GM18508 (cell line): ENCODE data around the gene PIM2.

ENCODE experiments used
- ATAC-seq: cut with Tn5 transposase; IDR thresholded peaks from one replicate; pipeline ENCODE4 v1.9.1; 2021; ENCODE audit warnings: moderate number of reproducible peaks; ENCODE audit not compliant: insufficient read depth, unreplicated experiment

PIM2 gene

DNA sequence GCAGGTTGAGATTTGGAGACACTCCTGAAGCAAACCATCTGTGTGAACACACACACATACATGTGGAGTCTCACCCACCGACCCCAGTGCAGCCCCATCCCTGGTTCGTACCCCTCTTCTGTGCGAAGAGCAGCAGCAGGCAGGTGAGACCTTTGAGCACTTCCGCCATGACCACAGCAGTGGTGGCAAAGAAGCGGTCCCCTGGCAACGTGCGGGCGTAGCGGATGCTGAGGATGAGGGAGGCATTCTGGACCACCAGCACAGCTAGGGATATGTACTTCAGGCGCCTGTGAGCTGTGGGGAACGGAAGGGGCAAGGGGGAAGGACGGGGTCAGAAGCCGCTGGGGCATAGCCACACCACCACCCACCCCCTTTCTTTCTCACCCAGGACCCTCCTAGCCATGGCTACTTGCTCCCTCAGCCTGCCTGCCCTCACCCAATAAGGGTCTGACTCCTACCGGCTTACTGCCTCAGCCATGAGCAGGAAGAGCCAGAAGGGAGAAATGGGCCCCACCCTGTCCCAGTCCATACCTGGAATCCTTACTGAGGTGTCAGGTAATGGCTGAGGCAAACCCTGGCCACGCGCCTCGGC lies 9.0 kb downstream of the PIM2 start:
- ATAC-seq = no peak

DNA sequence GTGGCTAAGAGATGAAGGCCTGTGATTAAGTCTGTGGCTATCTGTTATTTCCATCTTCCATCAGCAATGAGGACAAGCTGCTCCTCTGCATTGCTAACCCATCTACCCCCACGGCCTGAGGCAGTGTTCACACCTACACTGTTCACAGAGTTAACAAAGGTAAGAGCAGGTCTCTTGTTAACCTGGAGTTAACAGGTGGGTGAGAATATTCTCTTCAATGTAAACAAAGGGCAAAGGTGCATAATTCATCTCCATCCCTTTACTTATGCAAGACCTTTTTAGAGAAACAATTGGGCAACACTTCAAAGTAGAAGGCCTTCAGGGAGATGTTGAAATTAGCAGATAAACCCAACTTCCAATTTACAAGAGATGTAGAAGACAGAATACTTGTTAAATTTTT lies 10.2 kb downstream of the PIM2 start:
- ATAC-seq = no peak

DNA sequence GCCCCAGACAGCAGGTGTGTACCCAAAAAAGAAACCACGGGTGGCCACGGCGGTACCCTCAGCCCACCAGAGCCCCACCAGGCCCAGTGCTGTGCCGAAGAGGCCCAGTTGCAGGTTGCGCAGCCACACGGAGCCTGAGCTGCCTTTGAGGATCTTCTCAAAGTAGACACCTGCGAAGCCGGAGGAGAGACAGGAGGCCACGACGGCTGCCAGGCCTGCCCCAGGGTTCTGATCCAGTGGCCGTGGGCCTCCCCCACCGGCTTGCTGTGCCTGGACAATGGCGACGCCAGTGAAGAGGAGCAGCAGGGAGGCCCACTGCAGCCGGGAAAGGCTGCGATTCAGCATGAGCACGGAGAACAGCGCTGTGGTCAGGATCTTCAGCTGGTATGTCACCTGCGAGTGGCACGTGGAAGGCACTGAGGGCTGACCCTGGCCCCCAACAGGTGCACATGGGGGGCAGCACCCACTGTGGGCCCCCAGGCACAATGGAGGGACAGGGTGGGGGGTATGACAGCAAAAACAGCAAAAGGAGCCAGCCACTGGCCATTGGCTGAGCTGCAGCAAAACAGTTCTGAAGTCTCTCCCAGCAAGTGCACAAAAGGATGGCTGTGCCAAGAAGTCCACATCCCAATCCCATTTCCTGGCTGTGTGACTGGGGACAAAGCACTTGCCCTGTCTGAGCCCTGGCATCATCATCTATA lies 13.6 kb downstream of the PIM2 start:
- no peak for ATAC-seq

DNA sequence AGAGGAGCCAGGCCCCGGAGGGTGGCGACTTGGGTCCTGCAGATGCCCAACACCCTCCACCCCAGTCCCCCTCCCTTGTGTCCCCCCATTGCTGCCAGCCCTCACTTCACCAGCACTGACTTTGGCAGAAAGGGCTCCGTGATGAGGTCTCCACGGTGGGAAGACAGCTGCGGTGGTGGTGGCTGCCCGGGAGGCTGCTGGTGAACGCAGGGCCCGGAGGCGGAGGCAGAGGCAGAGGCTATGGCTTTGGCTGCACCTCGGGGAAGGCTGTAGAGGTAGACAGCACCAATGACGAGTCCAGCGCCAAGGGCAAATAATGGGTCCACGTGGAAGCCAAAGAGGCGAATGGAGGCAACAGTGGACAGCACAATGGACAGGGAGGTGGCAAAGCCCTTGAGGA lies 14.2 kb downstream of the PIM2 start:
- ATAC-seq = no peak

DNA sequence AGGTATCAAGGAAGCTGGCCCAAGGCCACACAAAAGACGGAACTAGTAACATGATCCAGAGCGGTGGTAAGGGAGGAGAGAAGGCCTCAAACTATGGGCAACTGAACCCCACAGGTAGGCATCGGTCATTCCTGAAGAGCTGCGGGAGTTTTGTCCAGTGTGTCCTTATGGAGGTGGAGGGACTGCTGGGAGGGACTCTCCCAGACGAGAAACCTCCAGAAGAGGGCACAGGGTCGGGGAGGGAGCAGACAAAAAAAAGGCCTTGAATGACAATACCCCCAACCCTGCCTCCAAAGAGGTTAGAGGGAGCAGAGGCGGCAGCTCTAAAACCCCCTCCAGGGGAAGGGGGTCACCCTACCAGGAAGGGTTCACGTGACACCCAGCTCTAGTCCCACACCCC lies 14.6 kb downstream of the PIM2 start:
- ATAC-seq = no peak

DNA sequence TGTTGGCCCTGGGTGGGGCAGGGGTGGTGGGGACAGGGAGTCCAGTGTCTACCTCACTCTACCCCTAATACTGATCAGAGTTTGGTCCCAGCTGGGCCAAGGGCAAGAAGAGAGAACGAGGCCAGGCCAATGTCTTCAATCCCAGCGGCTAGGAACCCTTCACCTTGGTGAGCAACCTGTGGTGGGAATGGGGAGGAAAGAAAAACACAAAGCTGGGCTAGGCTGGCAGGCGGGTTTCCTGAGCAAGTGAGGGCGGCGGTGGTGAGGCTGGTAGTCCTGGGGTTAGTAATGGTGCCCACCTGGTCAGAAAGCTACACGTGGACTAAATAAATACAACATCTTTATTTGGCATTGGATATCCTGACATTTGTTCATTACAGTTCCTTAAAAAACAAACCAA lies 15.5 kb downstream of the PIM2 start:
- ATAC-seq = no peak

DNA sequence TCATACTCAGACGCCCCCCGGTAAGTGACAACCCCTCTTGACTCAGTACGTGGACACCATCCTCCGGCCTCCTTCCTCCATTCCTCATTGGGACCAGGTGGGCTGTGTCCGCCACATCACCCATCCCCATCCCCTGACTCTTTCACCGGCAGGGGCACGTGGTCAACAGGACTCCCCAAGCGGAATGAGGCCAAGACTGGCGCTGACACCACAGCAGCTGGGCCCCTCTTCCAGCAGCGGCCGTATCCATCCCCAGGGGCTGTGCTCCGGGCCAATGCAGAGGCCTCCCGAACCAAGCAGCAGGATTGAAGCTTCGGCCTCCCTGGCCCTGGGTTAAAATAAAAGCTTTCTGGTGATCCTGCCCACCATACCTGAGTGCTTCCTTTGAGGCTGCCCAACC lies 16.0 kb downstream of the PIM2 start:
- no peak for ATAC-seq

DNA sequence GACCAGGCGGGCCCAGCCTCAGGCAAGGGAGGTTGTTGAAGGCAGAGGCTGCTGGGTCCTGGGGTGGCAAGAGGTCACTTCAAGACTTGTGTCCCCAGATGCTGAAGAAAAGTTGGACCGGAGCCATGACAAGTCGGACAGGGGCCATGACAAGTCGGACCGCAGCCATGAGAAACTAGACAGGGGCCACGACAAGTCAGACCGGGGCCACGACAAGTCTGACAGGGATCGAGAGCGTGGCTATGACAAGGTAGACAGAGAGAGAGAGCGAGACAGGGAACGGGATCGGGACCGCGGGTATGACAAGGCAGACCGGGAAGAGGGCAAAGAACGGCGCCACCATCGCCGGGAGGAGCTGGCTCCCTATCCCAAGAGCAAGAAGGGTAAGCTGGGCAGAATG lies 16.7 kb downstream of the PIM2 start:
- ATAC-seq = no peak

DNA sequence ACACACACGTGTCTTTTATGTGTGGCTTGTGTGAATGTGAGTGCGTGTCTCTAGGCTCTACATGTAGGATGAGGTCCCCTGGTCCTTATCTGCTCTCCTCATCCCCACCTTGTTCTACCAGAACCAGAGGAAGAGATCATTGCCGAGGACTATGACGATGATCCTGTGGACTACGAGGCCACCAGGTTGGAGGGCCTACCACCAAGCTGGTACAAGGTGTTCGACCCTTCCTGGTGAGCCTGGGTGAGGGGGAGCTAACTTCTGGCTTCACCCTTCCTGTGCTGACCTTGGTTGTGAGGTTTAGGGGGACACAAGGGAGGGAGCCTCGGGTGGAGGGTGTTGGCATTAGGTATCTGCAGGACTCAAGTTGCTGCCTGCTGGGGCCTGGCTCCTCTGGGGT lies 17.8 kb downstream of the PIM2 start:
- ATAC-seq = no peak

DNA sequence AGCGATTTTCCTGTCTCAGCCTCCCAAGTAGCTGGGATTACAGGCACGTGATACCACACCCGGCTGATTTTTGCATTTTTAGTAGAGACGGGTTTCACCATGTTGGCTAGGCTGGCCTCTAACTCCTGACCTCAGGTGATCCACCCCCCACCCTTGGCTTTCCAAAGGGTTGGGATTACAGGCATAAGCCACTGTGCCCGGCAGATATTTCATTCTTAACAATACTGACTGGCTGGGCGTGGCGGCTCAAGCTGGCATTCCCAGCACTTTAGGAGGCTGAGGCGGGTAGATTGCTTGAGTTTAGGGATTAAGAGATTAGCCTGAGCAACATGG lies 19.8 kb downstream of the PIM2 start:
- no peak for ATAC-seq

DNA sequence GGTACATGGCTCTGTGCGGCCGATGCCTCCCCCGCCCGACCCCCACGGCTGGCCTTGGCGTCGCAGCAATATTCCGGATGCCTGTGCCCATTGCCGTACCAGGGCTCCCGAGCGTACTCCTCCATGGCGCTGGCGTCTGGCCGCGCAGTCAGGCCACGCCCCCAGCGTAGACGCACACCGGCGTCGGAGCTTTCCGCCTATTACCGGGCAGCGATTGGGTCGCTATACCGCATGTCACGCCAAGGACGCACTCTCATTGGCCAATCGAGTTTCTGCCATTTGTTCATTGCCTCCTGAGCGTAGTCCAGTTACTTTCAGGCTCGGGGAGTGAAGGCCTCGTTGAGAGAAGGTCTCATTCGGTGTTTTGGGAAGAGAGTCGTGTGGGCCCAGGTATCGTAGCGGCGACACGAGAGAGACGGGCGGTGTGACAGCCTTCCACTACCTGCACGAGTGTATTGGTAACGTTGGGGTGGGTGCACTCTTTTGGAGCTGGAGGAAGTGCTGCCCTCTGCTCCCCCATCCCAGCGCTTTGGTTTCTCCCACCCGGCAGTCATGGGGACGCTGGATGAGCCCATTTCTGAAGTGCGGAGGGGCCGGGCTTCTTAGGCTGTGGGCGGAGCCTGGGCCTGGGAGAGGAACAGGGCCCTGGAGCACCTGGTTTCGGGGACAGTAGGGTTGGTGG lies 21.1 kb downstream of the PIM2 start, which contains the start of the genes PQBP1 and TIMM17B:
Gene PQBP1 (plus strand): TSS at position 306 of the 682 bp plus-strand sequence. CDS start 580 bp downstream, outside the sequence.
Gene TIMM17B (minus strand): TSS at position 144 of the 682 bp plus-strand sequence. CDS start 19 bp downstream, at position 125.
- ATAC-seq = peak; percentile 75

DNA sequence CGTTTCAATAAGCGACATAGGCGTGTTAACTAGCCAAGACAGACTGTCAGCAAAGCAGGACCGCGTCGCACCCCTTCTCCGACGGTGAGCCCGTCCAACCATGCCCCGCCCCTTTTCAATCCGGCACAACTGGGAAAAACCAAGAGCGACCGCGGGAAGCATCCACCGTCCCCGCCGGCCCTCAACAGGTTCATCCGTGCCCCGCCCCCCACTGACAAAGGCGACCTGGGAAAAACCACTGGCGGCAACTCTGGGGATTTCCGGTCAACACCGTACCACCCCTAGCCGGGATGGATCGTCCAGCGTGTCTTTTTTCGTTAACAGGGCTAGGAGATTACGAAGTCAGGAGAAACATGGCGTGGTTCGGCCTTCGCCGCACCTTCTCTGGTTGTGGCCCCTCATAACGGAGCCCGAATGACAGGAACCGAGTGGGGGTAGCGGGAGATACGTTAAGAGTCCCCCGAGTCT lies 21.6 kb downstream of the PIM2 start:
- ATAC-seq = peak; percentile 16

DNA sequence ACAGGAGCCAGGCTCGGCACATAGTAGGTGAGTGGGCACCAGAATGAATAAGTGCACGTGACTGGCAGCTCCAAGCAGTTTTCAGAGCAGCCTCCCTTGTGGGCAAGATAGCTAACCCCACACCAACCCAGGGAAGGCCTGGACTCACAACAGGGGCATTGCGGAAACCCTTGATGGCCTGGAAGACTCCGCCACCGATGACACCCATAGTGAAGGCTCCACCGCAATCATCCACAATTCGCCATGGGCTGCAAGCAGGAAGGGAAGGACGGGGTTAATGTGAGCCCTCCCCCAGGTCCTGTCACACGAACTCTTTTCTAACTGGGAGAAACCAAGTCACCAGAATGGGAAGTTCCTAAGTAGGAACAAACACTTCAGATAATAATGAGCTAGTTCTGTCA lies 22.2 kb downstream of the PIM2 start:
- no peak for ATAC-seq

DNA sequence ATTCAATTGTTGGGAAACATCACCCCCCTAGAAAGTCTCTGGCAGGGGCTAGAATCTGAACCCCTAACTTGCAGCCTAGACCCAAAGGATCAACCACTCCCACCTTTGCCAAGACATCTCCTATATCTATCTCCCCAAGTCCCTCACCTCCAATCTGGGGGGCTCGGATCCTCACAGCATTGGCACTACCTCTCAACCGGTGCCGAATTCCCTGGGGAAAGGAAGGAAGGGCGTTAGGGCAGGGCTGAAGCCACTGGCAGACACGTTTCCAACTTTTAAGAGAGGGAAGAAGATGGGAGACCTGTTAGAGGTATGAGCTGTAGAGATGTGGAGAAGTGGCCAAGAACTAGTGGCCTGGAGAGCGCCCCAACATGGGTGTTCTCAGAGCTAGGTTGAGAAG lies 23.9 kb downstream of the PIM2 start:
- no peak for ATAC-seq

DNA sequence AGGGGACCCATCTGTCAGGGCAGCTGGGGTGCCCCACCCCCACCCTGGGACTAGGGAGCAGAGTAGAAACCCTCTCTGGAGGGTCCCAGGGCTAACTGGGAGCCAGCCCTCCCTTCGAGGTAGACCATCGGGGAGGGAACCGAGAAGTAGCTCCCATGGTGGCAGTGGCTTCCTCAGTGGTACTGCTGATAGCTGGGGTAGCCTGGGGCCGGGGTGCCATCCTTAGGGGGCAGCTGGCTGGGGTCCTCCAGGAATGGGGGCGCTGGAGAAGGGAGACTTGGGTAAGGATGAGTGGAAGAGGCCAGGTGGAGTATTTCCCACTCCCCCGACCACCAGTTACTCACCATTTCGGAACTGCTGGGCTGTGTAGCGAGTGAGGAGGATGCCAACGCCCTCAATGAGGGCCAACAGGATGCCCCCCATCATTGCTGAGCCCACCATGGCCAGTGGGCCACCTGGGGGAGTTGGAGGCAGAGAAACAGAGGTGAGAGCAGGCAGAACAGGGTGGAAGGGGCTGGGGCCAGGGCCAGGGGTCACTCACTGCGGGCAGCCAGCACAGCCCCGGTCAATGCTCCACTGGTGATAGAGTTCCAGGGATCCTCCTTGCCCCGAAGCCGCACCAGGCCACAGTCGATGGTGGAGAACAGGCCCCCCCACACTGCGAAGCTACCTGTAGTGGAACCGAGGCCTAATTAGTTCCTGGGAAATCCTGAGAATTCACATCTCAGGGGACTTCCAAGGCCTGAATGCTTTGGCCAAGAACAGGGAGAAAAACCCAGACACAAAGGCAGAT lies 25.1 kb downstream of the PIM2 start:
- ATAC-seq = no peak

DNA sequence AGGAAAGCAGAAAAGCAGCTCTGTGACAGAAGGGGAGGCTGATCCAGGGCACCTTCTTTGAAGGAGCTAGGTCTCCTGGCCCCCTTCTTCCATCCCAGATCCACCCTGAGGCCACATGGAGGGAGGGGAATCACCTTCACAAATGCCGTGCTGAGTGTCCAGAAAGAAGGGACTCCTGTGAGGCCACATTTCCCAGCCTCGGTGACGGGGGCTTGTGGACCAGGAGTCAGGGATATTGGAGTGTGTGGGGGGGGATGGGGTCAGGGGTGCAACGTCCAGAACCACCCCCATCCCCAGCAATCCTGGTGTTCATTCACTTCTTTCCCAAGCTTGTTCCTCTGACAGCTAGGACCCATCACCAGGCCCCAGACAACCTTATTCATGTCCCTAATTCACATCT lies 25.9 kb downstream of the PIM2 start:
- ATAC-seq = no peak

DNA sequence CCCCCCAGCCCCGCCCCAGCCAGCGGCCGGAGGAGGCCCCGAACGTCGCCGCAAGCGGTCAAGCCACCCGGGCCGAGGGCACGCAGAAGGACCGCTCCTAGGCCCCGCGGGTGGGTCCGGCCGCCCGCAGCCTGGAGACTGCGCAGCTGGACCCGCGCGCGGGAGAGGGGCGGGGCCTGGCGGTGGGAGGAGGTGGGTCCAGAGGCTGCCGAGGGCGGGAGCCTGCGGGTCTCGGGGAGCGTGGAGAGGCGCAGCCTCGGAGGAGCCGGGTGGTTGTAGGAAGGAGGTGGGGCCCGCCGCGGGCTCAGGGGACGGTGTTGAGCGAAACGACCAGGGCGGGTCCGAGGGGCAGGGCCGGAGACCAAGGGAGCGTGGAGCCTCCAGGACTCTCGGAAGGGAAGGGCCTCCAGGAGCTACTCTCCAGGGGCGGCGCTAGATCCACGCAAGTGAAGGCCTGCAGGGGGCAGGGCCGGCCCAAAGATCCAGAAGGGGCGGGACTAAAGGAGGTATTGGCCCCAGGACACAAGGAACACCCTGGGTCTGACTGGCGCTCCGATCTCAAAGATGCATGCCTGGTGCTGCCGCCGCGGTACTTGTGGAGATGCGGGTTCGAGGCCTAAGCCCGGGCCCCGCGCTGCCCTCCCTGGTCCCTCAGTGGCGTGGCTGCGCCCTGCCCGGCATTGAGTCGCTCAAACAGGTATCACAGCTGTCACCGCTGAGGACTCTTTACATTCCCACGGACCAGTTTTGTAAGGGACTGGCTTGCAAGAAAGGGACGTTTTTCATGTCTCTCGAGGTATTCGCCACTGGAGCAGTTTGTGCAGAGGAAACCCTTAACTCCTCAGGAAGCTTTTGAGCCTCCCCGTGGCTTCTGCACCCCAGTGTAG lies 27.2 kb downstream of the PIM2 start:
- ATAC-seq = no peak

DNA sequence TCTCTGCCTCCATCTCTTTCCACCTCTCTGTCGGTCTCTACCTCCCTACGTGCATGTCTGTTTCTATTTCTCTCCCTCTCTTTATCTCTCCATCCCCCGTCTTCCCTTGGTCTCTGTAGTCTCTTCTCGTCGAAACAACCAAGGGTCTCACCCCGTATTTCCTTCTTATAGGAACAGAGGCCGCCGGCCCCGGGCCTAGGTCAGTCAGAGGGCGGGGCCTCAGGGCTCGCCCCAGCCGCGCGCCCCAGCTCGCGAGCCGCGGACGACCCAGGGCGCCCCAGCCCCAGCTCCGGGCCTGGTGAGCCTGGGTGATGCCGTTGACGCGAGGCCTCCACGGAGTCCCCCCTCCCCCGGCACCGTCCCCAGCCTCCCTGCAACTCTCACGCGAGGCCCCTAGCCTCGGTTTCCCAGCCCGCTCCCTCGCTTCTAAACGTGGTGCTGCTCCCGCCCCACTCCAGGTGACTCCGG lies 27.9 kb downstream of the PIM2 start:
- no peak for ATAC-seq

DNA sequence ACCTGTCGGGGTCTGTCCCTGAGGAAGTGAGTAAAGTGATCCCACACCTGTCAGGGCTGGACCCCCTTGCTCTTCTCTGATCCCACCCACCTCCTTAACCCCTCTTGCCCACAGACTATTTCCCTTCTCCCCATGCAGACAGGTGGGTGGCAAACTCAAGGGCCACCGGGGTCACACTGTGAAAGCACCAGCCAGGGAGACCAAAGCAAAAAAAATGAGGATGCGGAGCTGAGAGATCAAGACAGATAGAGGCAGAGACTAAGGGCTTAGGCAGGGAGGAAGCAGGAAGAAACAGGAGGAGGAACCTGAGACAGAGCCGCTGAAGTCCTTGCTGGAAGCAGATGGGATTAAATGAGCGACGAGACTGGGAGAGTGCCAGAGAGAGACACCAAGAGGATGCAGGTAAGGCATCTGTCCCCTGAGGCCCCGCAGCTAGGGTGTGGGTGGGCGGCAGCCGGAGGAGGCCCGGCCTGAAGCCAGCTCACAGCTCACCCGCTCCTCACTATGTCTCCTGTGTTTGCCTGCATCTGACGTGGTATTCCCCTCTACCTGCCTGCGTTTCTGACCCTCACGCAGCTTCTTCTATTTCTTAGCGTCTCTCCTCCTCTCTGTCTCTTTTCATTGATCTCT lies 28.4 kb downstream of the PIM2 start:
- ATAC-seq = no peak
